ENCODE data around the gene PRSS38. TPM values are rescaled to one million over a fixed set of nuclear protein-coding genes. Genes with fewer than 3 reads are reported as not detected.

Gene PRSS38
- total and polyA plus RNA-seq, 10 of the 15 experiments (the other 5 are each of a cell fraction or from before 2014, with no cell fraction given), result not detected

DNA sequence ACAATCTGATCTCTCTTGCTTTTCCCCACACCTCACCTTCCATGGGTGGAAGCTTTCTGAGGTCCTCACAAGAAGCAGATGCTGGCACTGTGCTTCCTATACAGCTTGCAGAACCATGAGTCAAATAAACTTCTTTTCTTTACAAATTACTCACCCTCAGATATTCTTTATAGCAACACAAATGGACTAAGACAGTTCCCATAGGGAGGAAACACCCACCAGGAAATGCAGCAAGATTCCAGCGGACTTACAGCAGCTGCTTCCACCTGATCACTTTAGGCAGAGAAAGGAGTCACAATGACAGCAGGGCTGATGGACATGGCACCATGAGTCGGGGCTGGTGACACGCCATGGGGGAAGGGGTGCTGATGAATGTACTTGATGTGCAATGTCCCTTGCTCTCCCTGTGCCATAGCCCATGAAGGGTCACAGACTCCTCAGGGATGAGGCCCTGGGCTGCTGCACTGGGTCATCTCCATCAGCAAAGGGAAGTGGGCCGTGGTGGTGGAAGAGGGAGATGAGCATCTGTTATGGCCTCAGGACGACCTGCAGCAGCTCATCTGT is 53.9 kb downstream of the PRSS38 start:
- intact Hi-C loops (cut with micrococcal nuclease; ENCODE audit: unreplicated experiment) (no loop called here), in situ Hi-C loops (cut with MboI) (no loop called here)
- no peak for TF ChIP-seq ZNF274 (IDR thresholded peaks at IDR 0.05; ENCODE audit: insufficient read depth, insufficient read length)
- no peak for TF ChIP-seq EP300 (IDR thresholded peaks at IDR 0.05; ENCODE audit: borderline replicate concordance in 1 of 2, control insufficient read depth in 1 of 2, low read depth in 2 of 2, low read length in 2 of 2)
- TF ChIP-seq, protein P1, sequence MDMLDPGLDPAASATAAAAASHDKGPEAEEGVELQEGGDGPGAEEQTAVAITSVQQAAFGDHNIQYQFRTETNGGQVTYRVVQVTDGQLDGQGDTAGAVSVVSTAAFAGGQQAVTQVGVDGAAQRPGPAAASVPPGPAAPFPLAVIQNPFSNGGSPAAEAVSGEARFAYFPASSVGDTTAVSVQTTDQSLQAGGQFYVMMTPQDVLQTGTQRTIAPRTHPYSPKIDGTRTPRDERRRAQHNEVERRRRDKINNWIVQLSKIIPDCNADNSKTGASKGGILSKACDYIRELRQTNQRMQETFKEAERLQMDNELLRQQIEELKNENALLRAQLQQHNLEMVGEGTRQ (IDR thresholded peaks at IDR 0.05; ENCODE audit: borderline replicate concordance, low read depth, low read length), result no peak
- TF ChIP-seq, protein P2, sequence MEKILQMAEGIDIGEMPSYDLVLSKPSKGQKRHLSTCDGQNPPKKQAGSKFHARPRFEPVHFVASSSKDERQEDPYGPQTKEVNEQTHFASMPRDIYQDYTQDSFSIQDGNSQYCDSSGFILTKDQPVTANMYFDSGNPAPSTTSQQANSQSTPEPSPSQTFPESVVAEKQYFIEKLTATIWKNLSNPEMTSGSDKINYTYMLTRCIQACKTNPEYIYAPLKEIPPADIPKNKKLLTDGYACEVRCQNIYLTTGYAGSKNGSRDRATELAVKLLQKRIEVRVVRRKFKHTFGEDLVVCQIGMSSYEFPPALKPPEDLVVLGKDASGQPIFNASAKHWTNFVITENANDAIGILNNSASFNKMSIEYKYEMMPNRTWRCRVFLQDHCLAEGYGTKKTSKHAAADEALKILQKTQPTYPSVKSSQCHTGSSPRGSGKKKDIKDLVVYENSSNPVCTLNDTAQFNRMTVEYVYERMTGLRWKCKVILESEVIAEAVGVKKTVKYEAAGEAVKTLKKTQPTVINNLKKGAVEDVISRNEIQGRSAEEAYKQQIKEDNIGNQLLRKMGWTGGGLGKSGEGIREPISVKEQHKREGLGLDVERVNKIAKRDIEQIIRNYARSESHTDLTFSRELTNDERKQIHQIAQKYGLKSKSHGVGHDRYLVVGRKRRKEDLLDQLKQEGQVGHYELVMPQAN (conservative IDR thresholded peaks at IDR 0.05), result no peak
- TF ChIP-seq, protein P3, sequence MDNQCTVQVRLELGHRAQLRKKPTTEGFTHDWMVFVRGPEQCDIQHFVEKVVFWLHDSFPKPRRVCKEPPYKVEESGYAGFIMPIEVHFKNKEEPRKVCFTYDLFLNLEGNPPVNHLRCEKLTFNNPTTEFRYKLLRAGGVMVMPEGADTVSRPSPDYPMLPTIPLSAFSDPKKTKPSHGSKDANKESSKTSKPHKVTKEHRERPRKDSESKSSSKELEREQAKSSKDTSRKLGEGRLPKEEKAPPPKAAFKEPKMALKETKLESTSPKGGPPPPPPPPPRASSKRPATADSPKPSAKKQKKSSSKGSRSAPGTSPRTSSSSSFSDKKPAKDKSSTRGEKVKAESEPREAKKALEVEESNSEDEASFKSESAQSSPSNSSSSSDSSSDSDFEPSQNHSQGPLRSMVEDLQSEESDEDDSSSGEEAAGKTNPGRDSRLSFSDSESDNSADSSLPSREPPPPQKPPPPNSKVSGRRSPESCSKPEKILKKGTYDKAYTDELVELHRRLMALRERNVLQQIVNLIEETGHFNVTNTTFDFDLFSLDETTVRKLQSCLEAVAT (IDR thresholded peaks at IDR 0.05), result no peak
- TF ChIP-seq, protein P4, sequence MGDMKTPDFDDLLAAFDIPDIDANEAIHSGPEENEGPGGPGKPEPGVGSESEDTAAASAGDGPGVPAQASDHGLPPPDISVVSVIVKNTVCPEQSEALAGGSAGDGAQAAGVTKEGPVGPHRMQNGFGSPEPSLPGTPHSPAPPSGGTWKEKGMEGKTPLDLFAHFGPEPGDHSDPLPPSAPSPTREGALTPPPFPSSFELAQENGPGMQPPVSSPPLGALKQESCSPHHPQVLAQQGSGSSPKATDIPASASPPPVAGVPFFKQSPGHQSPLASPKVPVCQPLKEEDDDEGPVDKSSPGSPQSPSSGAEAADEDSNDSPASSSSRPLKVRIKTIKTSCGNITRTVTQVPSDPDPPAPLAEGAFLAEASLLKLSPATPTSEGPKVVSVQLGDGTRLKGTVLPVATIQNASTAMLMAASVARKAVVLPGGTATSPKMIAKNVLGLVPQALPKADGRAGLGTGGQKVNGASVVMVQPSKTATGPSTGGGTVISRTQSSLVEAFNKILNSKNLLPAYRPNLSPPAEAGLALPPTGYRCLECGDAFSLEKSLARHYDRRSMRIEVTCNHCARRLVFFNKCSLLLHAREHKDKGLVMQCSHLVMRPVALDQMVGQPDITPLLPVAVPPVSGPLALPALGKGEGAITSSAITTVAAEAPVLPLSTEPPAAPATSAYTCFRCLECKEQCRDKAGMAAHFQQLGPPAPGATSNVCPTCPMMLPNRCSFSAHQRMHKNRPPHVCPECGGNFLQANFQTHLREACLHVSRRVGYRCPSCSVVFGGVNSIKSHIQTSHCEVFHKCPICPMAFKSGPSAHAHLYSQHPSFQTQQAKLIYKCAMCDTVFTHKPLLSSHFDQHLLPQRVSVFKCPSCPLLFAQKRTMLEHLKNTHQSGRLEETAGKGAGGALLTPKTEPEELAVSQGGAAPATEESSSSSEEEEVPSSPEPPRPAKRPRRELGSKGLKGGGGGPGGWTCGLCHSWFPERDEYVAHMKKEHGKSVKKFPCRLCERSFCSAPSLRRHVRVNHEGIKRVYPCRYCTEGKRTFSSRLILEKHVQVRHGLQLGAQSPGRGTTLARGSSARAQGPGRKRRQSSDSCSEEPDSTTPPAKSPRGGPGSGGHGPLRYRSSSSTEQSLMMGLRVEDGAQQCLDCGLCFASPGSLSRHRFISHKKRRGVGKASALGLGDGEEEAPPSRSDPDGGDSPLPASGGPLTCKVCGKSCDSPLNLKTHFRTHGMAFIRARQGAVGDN (IDR thresholded peaks at IDR 0.05), result no peak
- TF ChIP-seq RBBP5 (conservative IDR thresholded peaks at IDR 0.05), result no peak
- no peak for TF ChIP-seq RCOR1 (conservative IDR thresholded peaks at IDR 0.05; ENCODE audit: low read depth, low read length)
- no peak for TF ChIP-seq RAD51 (IDR thresholded peaks at IDR 0.05)
- no peak for TF ChIP-seq ZNF207 (IDR thresholded peaks at IDR 0.05; ENCODE audit: borderline replicate concordance)
- TF ChIP-seq, protein P5, sequence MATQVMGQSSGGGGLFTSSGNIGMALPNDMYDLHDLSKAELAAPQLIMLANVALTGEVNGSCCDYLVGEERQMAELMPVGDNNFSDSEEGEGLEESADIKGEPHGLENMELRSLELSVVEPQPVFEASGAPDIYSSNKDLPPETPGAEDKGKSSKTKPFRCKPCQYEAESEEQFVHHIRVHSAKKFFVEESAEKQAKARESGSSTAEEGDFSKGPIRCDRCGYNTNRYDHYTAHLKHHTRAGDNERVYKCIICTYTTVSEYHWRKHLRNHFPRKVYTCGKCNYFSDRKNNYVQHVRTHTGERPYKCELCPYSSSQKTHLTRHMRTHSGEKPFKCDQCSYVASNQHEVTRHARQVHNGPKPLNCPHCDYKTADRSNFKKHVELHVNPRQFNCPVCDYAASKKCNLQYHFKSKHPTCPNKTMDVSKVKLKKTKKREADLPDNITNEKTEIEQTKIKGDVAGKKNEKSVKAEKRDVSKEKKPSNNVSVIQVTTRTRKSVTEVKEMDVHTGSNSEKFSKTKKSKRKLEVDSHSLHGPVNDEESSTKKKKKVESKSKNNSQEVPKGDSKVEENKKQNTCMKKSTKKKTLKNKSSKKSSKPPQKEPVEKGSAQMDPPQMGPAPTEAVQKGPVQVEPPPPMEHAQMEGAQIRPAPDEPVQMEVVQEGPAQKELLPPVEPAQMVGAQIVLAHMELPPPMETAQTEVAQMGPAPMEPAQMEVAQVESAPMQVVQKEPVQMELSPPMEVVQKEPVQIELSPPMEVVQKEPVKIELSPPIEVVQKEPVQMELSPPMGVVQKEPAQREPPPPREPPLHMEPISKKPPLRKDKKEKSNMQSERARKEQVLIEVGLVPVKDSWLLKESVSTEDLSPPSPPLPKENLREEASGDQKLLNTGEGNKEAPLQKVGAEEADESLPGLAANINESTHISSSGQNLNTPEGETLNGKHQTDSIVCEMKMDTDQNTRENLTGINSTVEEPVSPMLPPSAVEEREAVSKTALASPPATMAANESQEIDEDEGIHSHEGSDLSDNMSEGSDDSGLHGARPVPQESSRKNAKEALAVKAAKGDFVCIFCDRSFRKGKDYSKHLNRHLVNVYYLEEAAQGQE (IDR thresholded peaks at IDR 0.05; ENCODE audit: low read depth, low read length), result no peak
- Histone ChIP-seq H3K4me2 (ENCODE audit: control insufficient read depth, insufficient read depth) (no peak overlapping the region), H3K9ac (ENCODE audit: control insufficient read depth, insufficient read depth, low read length) (no peak overlapping the region), H3K27me3 (replicated peaks in 1 of 2; ENCODE audit: control insufficient read depth in 2 of 2, insufficient read depth in 2 of 2, low read length in 1 of 2) (no peaks in the 10 kb centered on the region), H3K4me3 (no peak overlapping the region), H2AFZ (ENCODE audit: control insufficient read depth, low read depth, low read length) (no peak overlapping the region), H3K79me2 (ENCODE audit: control insufficient read depth, insufficient read depth, low read length) (no peaks in the 10 kb centered on the region), H3K4me1 (ENCODE audit: control insufficient read depth, insufficient read depth, low read length) (no peaks in the 10 kb centered on the region), H3K27ac (ENCODE audit: control insufficient read depth, insufficient read depth) (no peak overlapping the region), H3K9me3 (replicated peaks; ENCODE audit: control insufficient read depth, insufficient read depth, low read length) (no peaks in the 10 kb centered on the region), H3K36me3 (ENCODE audit: control insufficient read depth in 2 of 2, insufficient read depth in 2 of 2, low read length in 1 of 2) (no peaks in the 10 kb centered on the region), H4K20me1 (ENCODE audit: control insufficient read depth, insufficient read depth) (no peaks in the 10 kb centered on the region)
- ChIA-PET CTCF (no interaction called here), RAD21 (ENCODE audit: unreplicated experiment) (no interaction called here), SMC1A (ENCODE audit: uncharacterized antibody, unreplicated experiment) (no interaction called here), POLR2A (no interaction called here)
- DNase-seq (ENCODE audit: low read depth, low spot score) (no peak), ATAC-seq (no peak), FAIRE-seq (no peak)
- no TSS peak for BruUV-seq (replicated peaks)
- 3% methylated on average over 5 of the region's 5 CpGs for WGBS (ENCODE audit: insufficient coverage, insufficient replicate concordance, low lambda C conversion rate, missing lambda C conversion rate)

Data from GM12878 (cell line).